Thoracic aorta (tissue), 2 donors: ENCODE data around the gene MAN1B1. TPM values are rescaled to one million over a fixed set of nuclear protein-coding genes. Genes with fewer than 3 reads are reported as not detected.

ENCODE experiments used
- ATAC-seq: fragments of 150-250 bp; one replicate; pipeline ENCODE4 v1.8.0; 2017; ENCODE audit warnings: low read depth; ENCODE audit not compliant: insufficient number of reproducible peaks, low FRiP score
- DNase-seq: peaks from one replicate; pipeline ENCODE4 v3.0.0-alpha.2; 2020; ENCODE audit warnings: low spot score
- H3K27ac ChIP-seq, 2 donors: fragments of 200-600 bp; sonication (generic); 1 replicate in 1 of 2; 2 replicates in 1 of 2; pipeline ENCODE4 v1.5.1; 2016; ENCODE audit warnings: mild to moderate bottlenecking in 2 of 2, moderate library complexity in 2 of 2
- H3K27me3 ChIP-seq: fragments of 200-600 bp; sonication (generic); replicated peaks from 2 replicates; pipeline ENCODE4 v1.6.0; 2016; ENCODE audit warnings: mild to moderate bottlenecking; ENCODE audit not compliant: insufficient read depth
- H3K36me3 ChIP-seq: fragments of 200-600 bp; sonication (generic); one replicate; pipeline ENCODE4 v1.5.1; 2016
- H3K4me1 ChIP-seq, 2 donors: fragments of 200-600 bp; sonication (generic); 1 replicate in 1 of 2; 2 replicates in 1 of 2; pipeline versions ENCODE4 v1.5.1 to v1.6.0; 2016; ENCODE audit warnings: low read depth in 2 of 2, mild to moderate bottlenecking in 1 of 2; ENCODE audit not compliant: control insufficient read depth in 1 of 2
- H3K4me3 ChIP-seq: fragments of 200-600 bp; sonication (generic); 2 replicates; pipeline ENCODE4 v1.5.1; 2016; ENCODE audit warnings: mild to moderate bottlenecking
- H3K9me3 ChIP-seq: fragments of 200-600 bp; sonication (generic); 2 replicates; pipeline ENCODE4 v1.5.1; 2016
- total RNA-seq, 2 donors: library from RNA; depleted of rRNA; stranded (reverse); fragments of >200 nt; gene quantifications; one replicate each; pipeline versions ENCODE4 v1.1.0 to v1.2.3, GENCODE V29; 2016
- TF ChIP-seq, protein P1 (sequence below): fragments of 200-600 bp; sonication (generic); IDR thresholded peaks from one replicate; pipeline ENCODE4 v1.5.1; 2019; ENCODE audit warnings: antibody characterized with exemption

The MAN1B1 gene
- total RNA-seq, 2 donors from 2014 or later: 32.9 to 52.9 TPM

DNA sequence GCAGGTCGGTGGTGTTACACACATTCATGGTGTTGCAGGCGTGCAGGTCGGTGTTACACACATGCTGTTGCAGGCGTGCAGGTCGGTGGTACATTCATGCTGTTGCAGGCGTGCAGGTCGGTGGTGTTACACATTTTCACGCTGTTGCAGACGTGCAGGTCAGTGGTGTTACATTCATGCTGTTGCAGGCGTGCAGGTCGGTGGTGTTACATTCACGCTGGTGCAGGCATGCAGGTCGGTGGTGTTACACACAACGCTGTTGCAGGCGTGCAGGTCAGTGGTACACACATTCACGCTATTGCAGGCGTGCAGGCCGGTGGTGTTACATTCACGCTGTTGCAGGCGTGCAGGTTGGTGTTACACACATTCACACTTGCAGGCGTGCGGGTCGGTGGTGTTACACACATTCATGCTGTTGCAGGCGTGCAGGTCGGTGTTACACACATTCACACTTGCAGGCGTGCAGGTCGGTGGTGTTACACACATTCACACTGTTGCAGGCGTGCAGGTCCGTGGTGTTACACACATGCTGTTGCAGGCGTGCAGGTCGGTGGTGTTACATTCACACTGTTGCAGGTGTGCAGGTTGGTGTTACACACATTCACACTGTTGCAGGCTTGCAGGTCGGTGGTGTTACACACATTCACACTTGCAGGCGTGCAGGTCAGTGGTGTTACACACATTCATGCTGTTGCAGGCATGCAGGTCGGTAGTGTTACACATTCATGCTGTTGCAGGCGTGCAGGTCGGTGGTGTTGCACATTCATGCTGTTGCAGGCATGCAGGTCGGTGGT is 16.6 kb downstream of the MAN1B1 start:
- Histone ChIP-seq H3K36me3 (peaks cover 64% of the 10 kb centered on the region), H3K9me3 (no peaks in the 10 kb centered on the region), H3K27ac (no peak overlapping the region), H3K4me1 (no peaks in the 10 kb centered on the region), H3K4me3 (no peak overlapping the region), H3K27me3 (no peaks in the 10 kb centered on the region)
- DNase-seq (no peak), ATAC-seq (no peak)
- TF ChIP-seq, protein P1, sequence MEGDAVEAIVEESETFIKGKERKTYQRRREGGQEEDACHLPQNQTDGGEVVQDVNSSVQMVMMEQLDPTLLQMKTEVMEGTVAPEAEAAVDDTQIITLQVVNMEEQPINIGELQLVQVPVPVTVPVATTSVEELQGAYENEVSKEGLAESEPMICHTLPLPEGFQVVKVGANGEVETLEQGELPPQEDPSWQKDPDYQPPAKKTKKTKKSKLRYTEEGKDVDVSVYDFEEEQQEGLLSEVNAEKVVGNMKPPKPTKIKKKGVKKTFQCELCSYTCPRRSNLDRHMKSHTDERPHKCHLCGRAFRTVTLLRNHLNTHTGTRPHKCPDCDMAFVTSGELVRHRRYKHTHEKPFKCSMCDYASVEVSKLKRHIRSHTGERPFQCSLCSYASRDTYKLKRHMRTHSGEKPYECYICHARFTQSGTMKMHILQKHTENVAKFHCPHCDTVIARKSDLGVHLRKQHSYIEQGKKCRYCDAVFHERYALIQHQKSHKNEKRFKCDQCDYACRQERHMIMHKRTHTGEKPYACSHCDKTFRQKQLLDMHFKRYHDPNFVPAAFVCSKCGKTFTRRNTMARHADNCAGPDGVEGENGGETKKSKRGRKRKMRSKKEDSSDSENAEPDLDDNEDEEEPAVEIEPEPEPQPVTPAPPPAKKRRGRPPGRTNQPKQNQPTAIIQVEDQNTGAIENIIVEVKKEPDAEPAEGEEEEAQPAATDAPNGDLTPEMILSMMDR: no peak

DNA sequence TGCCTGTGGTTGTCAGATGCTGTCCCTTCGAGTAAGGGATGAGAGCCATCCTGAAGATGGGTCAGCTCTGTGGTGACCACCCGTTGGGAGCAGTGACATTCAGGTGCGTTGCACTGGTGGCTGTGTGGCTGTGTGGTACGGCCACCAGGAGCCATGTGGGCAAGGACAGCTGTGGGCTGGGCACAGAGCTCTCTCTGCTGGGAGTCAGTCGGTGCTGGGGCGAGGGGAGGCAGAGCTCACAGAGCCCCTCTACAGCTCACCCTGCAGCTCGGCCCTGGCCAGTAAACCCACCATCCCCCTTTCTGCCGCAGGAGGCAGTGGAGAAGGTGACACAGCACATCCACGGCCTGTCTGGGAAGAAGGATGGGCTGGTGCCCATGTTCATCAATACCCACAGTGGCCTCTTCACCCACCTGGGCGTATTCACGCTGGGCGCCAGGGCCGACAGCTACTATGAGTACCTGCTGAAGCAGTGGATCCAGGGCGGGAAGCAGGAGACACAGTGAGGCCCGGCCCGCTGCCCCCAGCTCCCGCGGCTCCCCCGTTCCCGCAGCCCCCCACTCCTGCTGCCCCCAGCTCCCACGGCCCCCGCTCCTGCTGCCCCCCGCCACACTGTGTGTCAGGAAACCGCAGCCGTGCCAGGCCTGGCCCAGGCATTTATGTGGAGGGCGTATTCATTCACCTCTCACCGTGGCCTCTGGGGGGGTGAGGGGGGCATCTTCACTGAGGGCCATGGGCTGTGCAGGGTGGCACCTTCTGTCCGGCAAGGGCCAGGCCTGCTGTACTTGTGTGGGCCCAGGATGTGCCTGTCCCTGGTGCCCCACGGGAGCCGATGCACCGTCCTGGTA is 19.3 kb downstream of the MAN1B1 start:
- TF ChIP-seq, protein P1: no peak
- peaks cover 45% of the 10 kb centered on the region for H3K36me3 ChIP-seq
- no peak for ATAC-seq

DNA sequence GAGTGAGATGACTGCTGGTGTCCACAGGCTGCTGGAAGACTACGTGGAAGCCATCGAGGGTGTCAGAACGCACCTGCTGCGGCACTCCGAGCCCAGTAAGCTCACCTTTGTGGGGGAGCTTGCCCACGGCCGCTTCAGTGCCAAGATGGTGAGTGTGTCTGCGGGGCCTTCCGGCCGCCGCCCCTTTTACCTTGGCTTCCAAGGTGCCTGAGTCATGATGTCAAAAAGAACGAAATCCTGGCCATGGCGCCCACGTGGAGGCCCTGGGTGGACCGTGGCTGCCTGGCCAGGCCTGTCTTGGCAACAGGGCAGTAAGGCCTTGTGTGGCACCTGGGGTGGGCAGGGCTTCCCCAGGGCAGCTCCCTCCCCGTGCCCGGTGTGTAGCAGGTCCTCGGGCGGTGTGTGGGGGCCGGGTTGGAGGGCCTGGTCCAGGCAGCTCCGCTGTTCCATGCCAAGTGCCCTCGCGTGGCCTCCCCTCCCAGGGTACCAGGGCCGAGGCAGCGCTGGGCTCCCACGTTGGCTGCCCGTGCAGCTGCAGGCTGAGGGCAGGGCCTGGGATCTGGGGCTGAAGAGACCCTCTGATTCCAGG is 20.0 kb downstream of the MAN1B1 start:
- no peak overlapping the region for H3K4me3 ChIP-seq
- TF ChIP-seq, protein P1: no peak
- H3K9me3 ChIP-seq: no peaks in the 10 kb centered on the region
- peaks cover 38% of the 10 kb centered on the region for H3K36me3 ChIP-seq
- ATAC-seq (no peak), DNase-seq (no peak)
- no peaks in the 10 kb centered on the region for H3K4me1 ChIP-seq
- no peaks in the 10 kb centered on the region for H3K27me3 ChIP-seq
- H3K27ac ChIP-seq: no peak overlapping the region

More for the DNA sequence above, 19.3 kb downstream of the MAN1B1 start:
- Histone ChIP-seq H3K27me3 (no peaks in the 10 kb centered on the region), H3K4me3 (no peak overlapping the region), H3K4me1 (no peaks in the 10 kb centered on the region), H3K27ac (no peak overlapping the region), H3K9me3 (no peaks in the 10 kb centered on the region)
- DNase-seq: no peak

DNA sequence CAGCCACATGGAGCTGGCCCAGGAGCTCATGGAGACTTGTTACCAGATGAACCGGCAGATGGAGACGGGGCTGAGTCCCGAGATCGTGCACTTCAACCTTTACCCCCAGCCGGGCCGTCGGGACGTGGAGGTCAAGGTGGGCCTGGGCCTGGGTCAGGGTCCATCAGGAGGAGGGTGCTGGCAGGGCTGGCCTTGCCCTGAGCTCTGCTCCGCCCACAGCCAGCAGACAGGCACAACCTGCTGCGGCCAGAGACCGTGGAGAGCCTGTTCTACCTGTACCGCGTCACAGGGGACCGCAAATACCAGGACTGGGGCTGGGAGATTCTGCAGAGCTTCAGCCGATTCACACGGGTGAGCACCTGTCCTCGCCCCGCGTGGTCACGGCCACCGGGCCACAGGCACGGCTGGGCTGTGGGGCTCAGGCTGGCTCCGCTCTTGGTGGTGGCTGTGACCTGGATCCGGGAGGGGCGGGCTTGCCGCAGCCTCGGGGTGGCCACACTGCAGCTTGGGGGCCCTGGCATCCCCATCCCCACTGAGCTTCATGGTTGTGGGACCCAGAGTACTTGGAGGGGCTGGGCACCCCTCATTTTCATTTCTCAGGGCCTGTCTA is 20.6 kb downstream of the MAN1B1 start:
- Histone ChIP-seq H3K27ac (no peak overlapping the region), H3K36me3 (peaks cover 33% of the 10 kb centered on the region), H3K27me3 (no peaks in the 10 kb centered on the region), H3K4me1 (no peaks in the 10 kb centered on the region), H3K9me3 (no peaks in the 10 kb centered on the region), H3K4me3 (no peak overlapping the region)
- ATAC-seq (no peak), DNase-seq (no peak)
- TF ChIP-seq, protein P1: no peak
